RWPE2 (cell line): ENCODE data around the gene HDGFL2.

ENCODE experiments used
- ATAC-seq: fragments of 200-7000 bp; cut with Tn5 transposase; 3 replicates; pipeline ENCODE4 v1.9.1; 2021; ENCODE audit warnings: low read depth
- DNase-seq: peaks from one replicate; pipeline ENCODE4 v3.0.0-alpha.2; 2020; ENCODE audit warnings: low spot score
- H3K27ac ChIP-seq: fragments of 450-650 bp; 2 replicates; pipeline ENCODE4 v1.5.1; 2017; ENCODE audit warnings: mild to moderate bottlenecking; ENCODE audit not compliant: poor library complexity, severe bottlenecking
- H3K27me3 ChIP-seq: fragments of 250-450 bp; sonication (Bioruptor Pico); 2 replicates; pipeline ENCODE4 v1.5.1; 2021; ENCODE audit warnings: mild to moderate bottlenecking, moderate library complexity; ENCODE audit not compliant: insufficient read depth, poor library complexity, severe bottlenecking
- H3K36me3 ChIP-seq: fragments of 250-450 bp; sonication (Bioruptor Pico); 2 replicates; pipeline ENCODE4 v1.5.1; 2020; ENCODE audit warnings: low read depth, mild to moderate bottlenecking, moderate library complexity
- H3K4me1 ChIP-seq: fragments of 250-450 bp; sonication (Bioruptor Pico); 2 replicates; pipeline ENCODE4 v1.5.1; 2021; ENCODE audit warnings: mild to moderate bottlenecking, moderate library complexity; ENCODE audit not compliant: insufficient read depth, poor library complexity, severe bottlenecking
- H3K4me3 ChIP-seq: fragments of 250-450 bp; sonication (Bioruptor Pico); 2 replicates; pipeline ENCODE4 v1.5.1; 2021; ENCODE audit warnings: mild to moderate bottlenecking, moderate library complexity; ENCODE audit not compliant: severe bottlenecking
- H3K9me3 ChIP-seq: fragments of 250-450 bp; sonication (Bioruptor Pico); 2 replicates; pipeline ENCODE4 v1.5.1; 2021; ENCODE audit warnings: mild to moderate bottlenecking, moderate library complexity; ENCODE audit not compliant: severe bottlenecking
- TF ChIP-seq, protein P1 (sequence below): fragments of 450-650 bp; IDR thresholded peaks from one replicate; pipeline ENCODE4 v1.5.1; 2017; ENCODE audit warnings: mild to moderate bottlenecking, moderate library complexity; ENCODE audit not compliant: poor library complexity, severe bottlenecking

HDGFL2 gene

DNA sequence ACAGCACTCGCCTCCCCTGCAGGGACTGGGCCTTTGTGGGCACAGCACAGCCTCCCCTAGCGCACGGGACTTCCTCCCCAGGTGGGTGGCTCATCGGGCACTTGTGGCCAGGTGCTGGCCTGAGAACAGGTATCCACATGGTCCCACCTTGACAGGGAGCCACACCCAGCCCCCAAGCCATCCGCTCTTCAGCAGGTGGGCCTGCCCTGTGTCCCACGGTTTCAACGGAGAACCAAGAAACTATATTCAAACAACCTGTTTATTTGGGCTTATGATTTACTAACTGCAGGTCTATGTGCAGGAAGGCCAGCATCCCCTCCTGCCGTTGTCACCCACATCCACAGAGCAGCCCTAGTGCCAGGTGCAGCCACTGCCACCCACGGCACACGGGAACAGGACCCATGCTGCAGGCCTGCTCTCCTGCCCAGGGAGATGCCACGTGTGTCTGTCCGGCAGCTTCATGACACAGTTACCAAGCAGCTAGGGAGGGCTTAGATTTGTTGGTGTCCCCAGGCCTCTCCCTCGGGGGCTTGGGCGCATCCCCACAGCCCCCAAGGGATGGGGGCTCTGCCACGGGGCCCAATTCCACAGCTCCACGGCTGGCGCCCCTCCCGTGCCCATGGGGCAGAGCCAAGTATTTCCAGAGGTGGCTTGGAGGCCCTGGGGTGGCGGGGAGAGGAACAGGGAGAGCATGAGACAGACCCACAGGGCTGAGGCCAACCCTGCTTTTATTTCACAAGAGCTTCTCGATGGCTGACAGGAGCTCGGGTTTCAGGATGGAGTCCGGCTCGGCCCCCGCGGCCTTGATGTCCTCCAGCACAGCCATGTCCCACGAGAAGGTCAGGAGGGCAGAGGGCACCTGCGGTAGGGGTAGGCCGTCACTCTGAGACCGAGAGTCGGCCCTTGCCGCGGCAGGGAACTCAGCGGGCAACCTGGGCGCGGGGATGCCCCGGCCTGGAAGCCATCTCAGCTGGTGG, 27.0 kb upstream of the HDGFL2 start:
- H3K27me3 ChIP-seq, result no peaks in the 10 kb centered on the region
- no peaks in the 10 kb centered on the region for H3K9me3 ChIP-seq
- no peaks in the 10 kb centered on the region for H3K4me1 ChIP-seq
- no peak overlapping the region for H3K27ac ChIP-seq
- TF ChIP-seq, protein P1, sequence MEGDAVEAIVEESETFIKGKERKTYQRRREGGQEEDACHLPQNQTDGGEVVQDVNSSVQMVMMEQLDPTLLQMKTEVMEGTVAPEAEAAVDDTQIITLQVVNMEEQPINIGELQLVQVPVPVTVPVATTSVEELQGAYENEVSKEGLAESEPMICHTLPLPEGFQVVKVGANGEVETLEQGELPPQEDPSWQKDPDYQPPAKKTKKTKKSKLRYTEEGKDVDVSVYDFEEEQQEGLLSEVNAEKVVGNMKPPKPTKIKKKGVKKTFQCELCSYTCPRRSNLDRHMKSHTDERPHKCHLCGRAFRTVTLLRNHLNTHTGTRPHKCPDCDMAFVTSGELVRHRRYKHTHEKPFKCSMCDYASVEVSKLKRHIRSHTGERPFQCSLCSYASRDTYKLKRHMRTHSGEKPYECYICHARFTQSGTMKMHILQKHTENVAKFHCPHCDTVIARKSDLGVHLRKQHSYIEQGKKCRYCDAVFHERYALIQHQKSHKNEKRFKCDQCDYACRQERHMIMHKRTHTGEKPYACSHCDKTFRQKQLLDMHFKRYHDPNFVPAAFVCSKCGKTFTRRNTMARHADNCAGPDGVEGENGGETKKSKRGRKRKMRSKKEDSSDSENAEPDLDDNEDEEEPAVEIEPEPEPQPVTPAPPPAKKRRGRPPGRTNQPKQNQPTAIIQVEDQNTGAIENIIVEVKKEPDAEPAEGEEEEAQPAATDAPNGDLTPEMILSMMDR, result no peak
- H3K4me3 ChIP-seq, result no peak overlapping the region
- H3K36me3 ChIP-seq, result peaks cover 53% of the 10 kb centered on the region
- no peak for ATAC-seq
- no peak for DNase-seq

DNA sequence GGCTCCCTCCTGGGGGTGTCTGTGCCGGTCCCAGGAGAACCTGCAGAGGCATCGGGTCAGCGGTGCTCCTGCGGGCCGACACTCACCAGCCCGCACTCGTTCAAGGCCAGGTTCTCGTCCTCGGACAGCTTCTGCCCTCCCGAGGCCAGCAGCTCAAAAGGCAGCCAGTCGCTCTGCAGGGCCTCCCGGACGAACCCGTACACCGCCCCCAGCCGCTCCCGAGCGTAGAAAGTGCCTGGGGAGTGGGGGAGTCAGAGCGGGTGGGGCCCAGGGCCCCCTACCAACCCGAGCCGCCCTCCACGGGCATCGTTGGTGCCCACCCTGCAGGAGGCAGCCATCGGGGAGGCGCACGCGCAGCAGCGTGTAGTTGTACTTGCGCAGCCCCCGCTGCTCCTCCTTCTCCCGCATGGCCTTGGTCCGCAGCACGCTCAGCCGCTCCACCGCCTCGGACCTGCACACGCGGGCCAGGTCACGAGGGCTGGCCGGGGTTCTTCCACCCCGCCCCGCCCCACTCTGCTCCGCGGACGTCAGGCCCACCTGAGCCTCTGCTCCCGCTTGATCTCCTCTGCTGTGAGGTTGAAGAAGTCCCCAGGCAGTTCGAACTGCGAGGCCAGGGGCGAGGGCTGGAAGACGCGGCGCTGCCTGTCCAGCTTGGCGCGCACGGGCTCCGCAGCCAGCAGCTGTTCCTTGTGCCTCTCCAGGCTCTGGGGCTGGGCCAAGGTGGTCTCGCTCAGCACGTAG, 26.0 kb upstream of the HDGFL2 start:
- no peak for DNase-seq
- H3K27me3 ChIP-seq, result no peaks in the 10 kb centered on the region
- no peak overlapping the region for H3K27ac ChIP-seq
- H3K36me3 ChIP-seq, result peaks cover 55% of the 10 kb centered on the region
- no peaks in the 10 kb centered on the region for H3K4me1 ChIP-seq
- TF ChIP-seq, protein P1, result no peak
- no peak for ATAC-seq
- H3K9me3 ChIP-seq, result no peaks in the 10 kb centered on the region
- no peak overlapping the region for H3K4me3 ChIP-seq

DNA sequence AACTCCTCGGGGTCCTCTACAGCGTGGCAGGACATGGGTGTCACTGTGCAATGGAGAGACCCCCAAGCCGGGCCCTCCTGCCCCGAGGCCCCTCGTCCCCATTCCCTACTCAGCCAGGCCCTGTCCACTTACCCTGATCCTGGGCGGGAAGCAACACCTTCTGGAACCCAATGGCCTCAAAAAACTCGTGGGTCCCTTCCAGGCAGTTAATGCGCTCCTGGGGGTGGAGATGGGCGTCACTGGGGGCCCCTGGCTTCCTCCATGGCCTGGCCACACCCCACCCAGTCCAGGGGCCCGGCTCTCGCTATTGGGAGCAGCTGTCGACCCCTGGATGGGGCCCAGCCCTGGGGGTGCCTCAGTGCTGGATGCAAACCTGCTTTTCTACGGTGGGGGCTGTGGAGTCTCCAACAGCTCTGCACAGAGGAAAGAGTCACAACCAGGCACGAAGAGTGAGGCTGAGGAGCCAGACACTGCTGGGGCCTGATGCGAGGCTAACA, 25.3 kb upstream of the HDGFL2 start:
- no peaks in the 10 kb centered on the region for H3K4me1 ChIP-seq
- no peak for DNase-seq
- no peak overlapping the region for H3K27ac ChIP-seq
- no peak for ATAC-seq
- no peak overlapping the region for H3K4me3 ChIP-seq
- H3K9me3 ChIP-seq, result no peaks in the 10 kb centered on the region
- H3K36me3 ChIP-seq, result peaks cover 56% of the 10 kb centered on the region
- H3K27me3 ChIP-seq, result no peaks in the 10 kb centered on the region
- TF ChIP-seq, protein P1, result no peak

DNA sequence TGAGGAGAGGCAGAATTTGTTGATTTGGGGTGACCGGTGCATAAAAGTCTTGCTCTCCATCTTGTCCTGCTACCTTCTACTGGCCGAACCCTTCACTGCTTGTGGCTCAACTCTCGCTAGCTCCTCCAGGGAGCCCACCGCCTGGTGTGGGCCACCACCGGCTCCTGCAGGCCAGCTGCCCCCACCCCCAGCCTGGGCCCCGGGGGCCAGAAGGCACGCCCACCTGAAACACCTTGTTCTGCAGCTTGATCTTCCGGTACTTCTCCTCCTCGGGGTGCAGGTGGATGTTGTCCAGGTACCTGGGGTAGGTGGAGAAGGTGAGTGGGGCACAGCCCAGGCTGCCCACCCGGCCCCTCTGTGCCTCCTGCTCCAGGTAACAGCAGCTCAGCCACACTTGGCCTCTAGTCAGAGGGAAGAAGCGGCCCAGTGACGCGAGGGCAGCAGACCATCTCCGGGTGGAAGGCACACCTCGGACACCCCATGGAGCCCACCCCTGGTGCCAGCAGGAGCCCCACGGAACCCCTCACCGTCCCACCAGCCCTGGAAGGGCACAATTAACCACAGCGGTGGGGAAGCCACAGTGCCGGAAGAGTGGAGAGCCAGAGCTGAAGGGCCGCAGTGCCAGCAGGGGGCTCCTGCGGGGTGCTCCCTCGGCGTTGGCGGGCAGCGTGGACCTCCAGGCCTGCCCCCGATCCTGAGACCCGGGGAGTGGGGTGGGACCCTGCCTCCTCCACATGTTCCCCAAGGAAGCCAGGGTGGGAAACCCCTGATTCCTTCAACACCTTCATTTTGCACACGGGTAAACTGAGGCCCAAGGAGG, 24.6 kb upstream of the HDGFL2 start:
- Histone ChIP-seq H3K36me3 (peaks cover 64% of the 10 kb centered on the region), H3K9me3 (no peaks in the 10 kb centered on the region), H3K27ac (no peak overlapping the region), H3K4me1 (no peaks in the 10 kb centered on the region), H3K27me3 (no peaks in the 10 kb centered on the region), H3K4me3 (no peak overlapping the region)
- DNase-seq, result no peak
- TF ChIP-seq, protein P1, result no peak
- no peak for ATAC-seq
